Measurements from ENCODE around the gene NEU2. TPM values are rescaled to one million over a fixed set of nuclear protein-coding genes. Genes with fewer than 3 reads are reported as not detected.

The NEU2 gene
- total and polyA plus RNA-seq, 2 of the 13 experiments (the other 11 are each of a cell fraction or from before 2014, with no cell fraction given): not detected

DNA sequence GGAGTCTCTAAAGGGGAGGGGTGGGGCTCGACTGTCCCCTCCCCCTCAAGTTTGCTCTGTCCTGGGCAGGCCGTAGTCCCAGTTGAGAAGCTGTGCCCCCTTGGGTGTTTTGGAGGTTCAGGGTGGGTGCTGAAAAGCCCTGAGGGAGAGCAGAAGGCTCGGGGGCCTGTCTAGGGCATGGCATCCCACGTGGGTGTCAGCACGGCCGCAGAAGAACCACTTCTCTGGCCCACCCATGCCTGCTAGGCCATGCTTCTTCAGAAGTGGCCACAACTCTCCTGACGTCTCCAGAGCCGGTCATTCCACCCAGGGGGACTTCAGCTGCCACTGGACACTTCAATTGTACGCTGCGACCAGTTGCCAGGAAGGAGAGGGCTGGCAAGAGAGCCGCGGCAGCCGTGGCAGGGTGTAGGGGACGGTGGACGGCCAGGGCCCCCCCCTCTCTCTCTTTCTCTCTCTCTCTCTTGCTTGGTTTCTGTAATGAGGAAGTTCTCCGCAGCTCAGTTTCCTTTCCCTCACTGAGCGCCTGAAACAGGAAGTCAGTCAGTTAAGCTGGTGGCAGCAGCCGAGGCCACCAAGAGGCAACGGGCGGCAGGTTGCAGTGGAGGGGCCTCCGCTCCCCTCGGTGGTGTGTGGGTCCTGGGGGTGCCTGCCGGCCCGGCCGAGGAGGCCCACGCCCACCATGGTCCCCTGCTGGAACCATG, 27.5 kb downstream of the NEU2 start, which contains the start of gene INPP5D (continued):
- TF ChIP-seq ZC3H13 (CRISPR knock-in tag; IDR thresholded peaks at IDR 0.05) (no peak), ATF7-NPFF (CRISPR knock-in tag; IDR thresholded peaks at IDR 0.05; ENCODE audit: low read depth) (peak; percentile 27; the same call in 1 of the 2 replicates), ZSCAN31 (CRISPR knock-in tag; IDR thresholded peaks at IDR 0.05; ENCODE audit: low read depth) (0 out of 2 replicates have a peak, but pooled peaks have one; percentile 62), FOXA3 (CRISPR knock-in tag; IDR thresholded peaks at IDR 0.05) (no peak; the same call in 1 of the 2 replicates), SOX6 (IDR thresholded peaks at IDR 0.05) (no peak), SOX6 (CRISPR knock-in tag; IDR thresholded peaks at IDR 0.05) (peak; percentile 28; the same call in 1 of the 2 replicates), HDAC6 (IDR thresholded peaks at IDR 0.05; ENCODE audit: low read depth, low read length) (no peak), TCF7L2 (IDR thresholded peaks at IDR 0.05; ENCODE audit: low read depth, low read length) (no peak), PTBP1 (IDR thresholded peaks at IDR 0.05; ENCODE audit: low read depth, low read length, poor library complexity, severe bottlenecking) (no peak), REPIN1 (CRISPR knock-in tag; IDR thresholded peaks at IDR 0.05; ENCODE audit: borderline replicate concordance, low read depth) (no peak), ZNF598 (CRISPR knock-in tag; IDR thresholded peaks at IDR 0.05; ENCODE audit: borderline replicate concordance) (0 out of 2 replicates have a peak, but pooled peaks have one; percentile 10), GABPA (IDR thresholded peaks at IDR 0.05; ENCODE audit: low read depth, low read length) (no peak), GABPA (CRISPR knock-in tag; IDR thresholded peaks at IDR 0.05; ENCODE audit: low read depth) (peak; percentile 73), PHF5A (CRISPR knock-in tag; IDR thresholded peaks at IDR 0.05; ENCODE audit: low read depth, unreplicated experiment) (peak; percentile 78), FOXK1 (CRISPR knock-in tag; IDR thresholded peaks at IDR 0.05; ENCODE audit: borderline replicate concordance, low read depth) (no peak), ZNF224 (CRISPR knock-in tag; IDR thresholded peaks at IDR 0.05) (0 out of 2 replicates have a peak, but pooled peaks have one; percentile 29), TOE1 (CRISPR knock-in tag; IDR thresholded peaks at IDR 0.05) (0 out of 2 replicates have a peak, but pooled peaks have one; percentile 22), SNAI1 (CRISPR knock-in tag; IDR thresholded peaks at IDR 0.05; ENCODE audit: borderline replicate concordance) (peak; percentile 63; the same call in 1 of the 2 replicates), JDP2 (CRISPR knock-in tag; IDR thresholded peaks at IDR 0.05; ENCODE audit: borderline replicate concordance) (no peak), SIN3B (IDR thresholded peaks at IDR 0.05; ENCODE audit: low read length) (no peak), ZBTB38 (CRISPR knock-in tag; IDR thresholded peaks at IDR 0.05) (peak; percentile 88; the same call in 1 of the 2 replicates), ZNF749 (CRISPR knock-in tag; IDR thresholded peaks at IDR 0.05; ENCODE audit: borderline replicate concordance) (no peak)
- TF ChIP-seq, protein P1, sequence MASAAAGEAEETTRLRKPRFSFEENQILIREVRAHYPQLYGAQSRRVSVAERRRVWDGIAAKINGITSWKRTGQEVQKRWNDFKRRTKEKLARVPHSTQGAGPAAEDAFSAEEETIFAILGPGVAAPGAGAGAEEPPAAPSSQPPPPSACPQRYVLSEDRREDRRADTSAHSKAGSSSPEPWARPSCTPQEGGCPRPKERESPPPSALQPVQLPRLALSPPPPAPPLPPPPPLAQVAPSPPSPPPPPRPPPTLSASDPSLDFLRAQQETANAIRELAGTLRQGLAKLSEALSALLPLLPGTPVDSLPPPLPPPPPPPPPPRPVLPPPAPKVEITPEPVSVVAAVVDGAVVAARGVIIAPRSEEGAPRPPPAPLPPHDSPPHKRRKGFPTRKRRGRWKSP (CRISPR knock-in tag; IDR thresholded peaks at IDR 0.05): no peak; the same call in 1 of the 2 replicates
- TF ChIP-seq, protein P2, sequence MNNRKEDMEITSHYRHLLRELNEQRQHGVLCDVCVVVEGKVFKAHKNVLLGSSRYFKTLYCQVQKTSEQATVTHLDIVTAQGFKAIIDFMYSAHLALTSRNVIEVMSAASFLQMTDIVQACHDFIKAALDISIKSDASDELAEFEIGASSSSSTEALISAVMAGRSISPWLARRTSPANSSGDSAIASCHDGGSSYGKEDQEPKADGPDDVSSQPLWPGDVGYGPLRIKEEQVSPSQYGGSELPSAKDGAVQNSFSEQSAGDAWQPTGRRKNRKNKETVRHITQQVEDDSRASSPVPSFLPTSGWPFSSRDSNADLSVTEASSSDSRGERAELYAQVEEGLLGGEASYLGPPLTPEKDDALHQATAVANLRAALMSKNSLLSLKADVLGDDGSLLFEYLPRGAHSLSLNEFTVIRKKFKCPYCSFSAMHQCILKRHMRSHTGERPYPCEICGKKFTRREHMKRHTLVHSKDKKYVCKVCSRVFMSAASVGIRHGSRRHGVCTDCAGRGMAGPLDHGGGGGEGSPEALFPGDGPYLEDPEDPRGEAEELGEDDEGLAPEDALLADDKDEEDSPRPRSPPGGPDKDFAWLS (CRISPR knock-in tag; IDR thresholded peaks at IDR 0.05; ENCODE audit: borderline replicate concordance): 0 out of 2 replicates have a peak, but pooled peaks have one; percentile 30
- TF ChIP-seq, protein P3, sequence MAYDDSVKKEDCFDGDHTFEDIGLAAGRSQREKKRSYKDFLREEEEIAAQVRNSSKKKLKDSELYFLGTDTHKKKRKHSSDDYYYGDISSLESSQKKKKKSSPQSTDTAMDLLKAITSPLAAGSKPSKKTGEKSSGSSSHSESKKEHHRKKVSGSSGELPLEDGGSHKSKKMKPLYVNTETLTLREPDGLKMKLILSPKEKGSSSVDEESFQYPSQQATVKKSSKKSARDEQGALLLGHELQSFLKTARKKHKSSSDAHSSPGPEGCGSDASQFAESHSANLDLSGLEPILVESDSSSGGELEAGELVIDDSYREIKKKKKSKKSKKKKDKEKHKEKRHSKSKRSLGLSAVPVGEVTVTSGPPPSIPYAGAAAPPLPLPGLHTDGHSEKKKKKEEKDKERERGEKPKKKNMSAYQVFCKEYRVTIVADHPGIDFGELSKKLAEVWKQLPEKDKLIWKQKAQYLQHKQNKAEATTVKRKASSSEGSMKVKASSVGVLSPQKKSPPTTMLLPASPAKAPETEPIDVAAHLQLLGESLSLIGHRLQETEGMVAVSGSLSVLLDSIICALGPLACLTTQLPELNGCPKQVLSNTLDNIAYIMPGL (CRISPR knock-in tag; IDR thresholded peaks at IDR 0.05; ENCODE audit: borderline replicate concordance in 1 of 2, low read depth in 1 of 2): peak; percentile 37 to 74; a peak in 1 of 4 replicates

Data from HepG2 (cell line).